RCC 7860 (cell line): ENCODE results near the gene FBXW8.

Source experiments
- DNase-seq: peaks from one replicate; pipeline ENCODE4 v3.0.0-alpha.2; 2015; ENCODE audit warnings: low spot score
- FAIRE-seq: peaks from 2 replicates; lab custom pipeline; 2012; peaks lifted over from hg19 to GRCh38; lab: Jason Lieb, UNC

FBXW8 gene

DNA sequence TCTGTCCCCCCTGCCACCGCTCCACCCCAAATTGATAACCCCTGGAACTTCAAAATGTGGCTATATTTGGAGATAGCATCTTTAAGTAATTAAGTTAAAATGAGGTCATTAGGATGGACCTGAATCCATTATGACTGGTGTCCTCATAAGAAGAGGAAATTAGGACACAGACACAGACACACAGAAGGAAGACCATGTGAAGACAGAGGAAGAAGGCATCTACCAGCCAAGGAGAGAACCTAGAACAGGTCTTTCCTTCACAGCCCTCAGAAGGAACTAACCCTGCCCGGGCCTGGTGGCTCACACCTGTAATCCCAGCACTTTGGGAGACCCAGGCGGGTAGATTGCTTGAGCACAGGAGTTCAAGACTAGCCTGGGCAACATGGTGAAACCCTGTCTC is 25.9 kb upstream of the FBXW8 start:
- DNase-seq (no peak), FAIRE-seq (no peak)

- DNase-seq (no peak), FAIRE-seq (no peak)
Observed at GRCh38 chr12:116885491-116885890, 25.3 kb upstream of the FBXW8 start.

GRCh38 chr12:116887244-116887643 is 23.5 kb upstream of the FBXW8 start:
- FAIRE-seq (no peak), DNase-seq (no peak)

- FAIRE-seq (no peak), DNase-seq (no peak)
Observed at GRCh38 chr12:116887897-116888296, 22.9 kb upstream of the FBXW8 start.

DNA sequence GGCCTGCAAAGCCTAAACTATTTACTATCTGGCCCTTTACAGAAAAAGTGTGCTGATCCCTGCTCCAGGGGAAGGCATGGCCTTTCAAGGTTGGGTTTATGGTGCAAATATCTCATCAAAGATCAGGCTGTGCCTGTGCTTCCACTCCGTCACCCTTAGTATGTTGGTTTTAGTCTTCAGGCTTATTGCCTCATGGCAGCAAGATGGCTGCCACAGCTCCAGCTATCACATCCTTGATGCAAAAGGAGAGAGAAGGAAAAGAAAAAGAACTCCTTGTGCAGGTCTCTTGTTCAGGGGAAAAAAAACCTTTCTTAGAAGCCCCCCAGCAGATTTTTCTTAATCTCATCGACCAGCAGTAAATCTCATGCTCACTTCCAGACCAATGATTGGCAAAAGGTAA is 20.4 kb upstream of the FBXW8 start:
- DNase-seq (no peak), FAIRE-seq (no peak)

GRCh38 chr12:116891019-116891418 is 19.7 kb upstream of the FBXW8 start:
- FAIRE-seq (no peak), DNase-seq (no peak)

GRCh38 chr12:116892349-116893140 is 18.2 kb upstream of the FBXW8 start:
- no peak for DNase-seq
- FAIRE-seq = no peak

GRCh38 chr12:116894913-116895312 is 15.8 kb upstream of the FBXW8 start:
- FAIRE-seq = no peak
- DNase-seq = no peak

DNA sequence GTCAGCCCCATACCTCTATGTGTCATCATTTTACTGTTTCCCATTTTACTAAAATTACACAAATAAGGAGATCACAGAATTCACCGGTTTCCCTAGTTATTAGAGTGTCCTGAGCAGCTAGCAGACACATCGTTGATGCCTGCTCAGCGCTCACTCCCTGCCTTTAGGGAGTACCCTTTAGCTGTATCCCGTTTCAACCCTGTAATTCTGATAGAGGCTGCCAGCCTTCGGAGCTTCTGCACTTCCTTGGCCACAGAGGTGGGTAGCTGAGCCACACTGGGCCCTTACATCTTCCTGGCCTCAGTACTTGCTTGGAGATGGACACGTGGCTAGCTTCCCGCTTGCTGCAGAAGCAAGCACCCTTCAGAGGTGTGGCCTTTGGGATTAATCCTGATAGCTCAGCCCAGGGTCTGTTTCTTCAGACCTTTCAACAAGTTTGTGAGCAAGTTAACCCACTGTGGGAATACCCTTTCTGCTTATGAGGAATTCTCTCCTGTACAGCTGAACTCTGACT is 14.3 kb upstream of the FBXW8 start:
- FAIRE-seq = no peak
- DNase-seq = no peak

GRCh38 chr12:116897476-116897875 is 13.3 kb upstream of the FBXW8 start:
- FAIRE-seq = no peak
- DNase-seq = no peak

GRCh38 chr12:116898669-116899068 is 12.1 kb upstream of the FBXW8 start:
- DNase-seq = no peak
- FAIRE-seq = no peak

DNA sequence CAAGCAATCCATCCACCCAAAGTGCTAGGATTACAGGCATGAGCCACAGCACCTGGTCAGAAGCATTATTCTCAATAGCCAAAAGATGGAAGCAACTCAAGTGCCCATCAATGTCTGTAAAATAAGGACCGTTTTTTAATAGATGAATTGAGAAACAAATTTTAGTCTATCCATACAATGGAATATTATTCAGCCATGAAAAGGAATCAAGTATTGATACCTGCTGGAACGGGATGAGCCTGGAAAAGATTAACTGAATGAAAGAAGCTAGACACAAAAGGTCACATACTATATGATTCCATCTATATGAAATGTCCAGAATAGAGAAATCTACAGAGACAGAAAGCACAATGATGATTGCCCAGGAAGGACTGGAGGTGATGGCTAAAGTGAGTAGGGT is 9.1 kb upstream of the FBXW8 start:
- DNase-seq (no peak), FAIRE-seq (no peak)

- no peak for FAIRE-seq
Observed at GRCh38 chr12:116903818-116904217, 6.9 kb upstream of the FBXW8 start.

GRCh38 chr12:116906285-116906684 is 4.5 kb upstream of the FBXW8 start:
- FAIRE-seq (no peak), DNase-seq (no peak)

More at GRCh38 chr12:116903818-116904217, 6.9 kb upstream of the FBXW8 start:
- DNase-seq = no peak

GRCh38 chr12:116910280-116910644 is 488 bp upstream of the FBXW8 start:
- no peak for FAIRE-seq
- DNase-seq = no peak

GRCh38 chr12:116915326-116915725 is 4.6 kb downstream of the FBXW8 start:
- FAIRE-seq = no peak
- no peak for DNase-seq

DNA sequence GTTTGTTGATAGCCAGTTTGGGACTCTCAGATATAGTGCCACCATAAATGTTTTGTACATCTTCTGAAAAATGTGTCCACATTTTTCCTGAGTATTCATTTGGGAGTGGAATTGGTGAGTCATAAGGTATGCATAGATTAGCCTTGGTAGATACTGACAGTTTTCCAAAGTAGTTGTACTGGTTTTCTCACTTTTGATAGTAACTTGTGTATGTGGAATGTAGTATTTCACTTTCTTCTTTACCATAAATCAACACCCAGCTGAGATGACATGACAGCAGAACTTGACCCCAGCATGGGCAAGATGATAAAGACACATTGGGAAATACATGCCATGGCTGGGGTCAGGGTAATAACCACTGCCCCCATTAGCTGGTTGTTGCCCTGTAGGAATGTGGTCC is 5.4 kb downstream of the FBXW8 start:
- no peak for FAIRE-seq
- peak; percentile 8 for DNase-seq

DNA sequence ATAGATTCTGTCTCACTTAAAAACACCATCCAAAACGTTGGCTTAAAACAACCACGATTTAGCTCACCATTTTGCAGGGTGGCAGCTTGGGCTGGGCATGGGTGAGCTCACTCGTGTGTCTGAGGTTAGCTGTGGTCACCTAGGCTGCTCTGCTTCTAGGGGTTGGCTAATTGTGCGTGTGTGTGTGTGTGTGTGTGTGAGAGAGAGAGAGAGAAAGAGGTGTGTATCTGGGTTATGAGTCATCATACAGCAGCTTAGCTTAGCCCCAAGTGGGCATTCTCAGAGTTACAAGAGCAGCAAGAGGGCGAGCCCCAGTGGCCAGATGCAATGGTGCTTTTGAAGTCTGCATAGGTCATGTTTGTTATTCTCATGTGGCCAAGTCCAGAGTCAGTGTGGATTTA is 6.0 kb downstream of the FBXW8 start:
- peak; percentile 90 for DNase-seq
- FAIRE-seq = peak; percentile 83

- FAIRE-seq = no peak
- DNase-seq = no peak
Observed at GRCh38 chr12:116918464-116918863, 7.7 kb downstream of the FBXW8 start.

DNA sequence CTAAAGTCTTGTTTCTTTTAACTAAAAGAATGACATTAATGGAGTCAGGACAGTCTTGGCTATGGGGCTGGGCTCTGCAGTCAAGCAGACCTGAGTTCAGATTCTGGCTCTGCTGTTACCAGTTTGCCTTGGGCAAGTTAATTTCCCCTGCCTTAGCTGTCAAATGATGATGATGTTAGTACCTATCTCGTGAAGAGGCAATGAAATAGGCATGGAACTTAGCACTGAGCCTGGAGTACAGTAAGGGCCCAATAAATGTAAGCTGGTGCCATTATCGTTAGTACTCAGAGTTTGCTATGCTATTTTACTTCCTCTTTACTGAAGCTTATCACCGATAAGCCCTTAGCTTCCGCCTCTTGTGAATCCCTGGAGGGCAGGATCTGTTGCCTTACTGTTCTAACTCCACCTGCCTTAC is 8.5 kb downstream of the FBXW8 start:
- DNase-seq (no peak), FAIRE-seq (no peak)

DNA sequence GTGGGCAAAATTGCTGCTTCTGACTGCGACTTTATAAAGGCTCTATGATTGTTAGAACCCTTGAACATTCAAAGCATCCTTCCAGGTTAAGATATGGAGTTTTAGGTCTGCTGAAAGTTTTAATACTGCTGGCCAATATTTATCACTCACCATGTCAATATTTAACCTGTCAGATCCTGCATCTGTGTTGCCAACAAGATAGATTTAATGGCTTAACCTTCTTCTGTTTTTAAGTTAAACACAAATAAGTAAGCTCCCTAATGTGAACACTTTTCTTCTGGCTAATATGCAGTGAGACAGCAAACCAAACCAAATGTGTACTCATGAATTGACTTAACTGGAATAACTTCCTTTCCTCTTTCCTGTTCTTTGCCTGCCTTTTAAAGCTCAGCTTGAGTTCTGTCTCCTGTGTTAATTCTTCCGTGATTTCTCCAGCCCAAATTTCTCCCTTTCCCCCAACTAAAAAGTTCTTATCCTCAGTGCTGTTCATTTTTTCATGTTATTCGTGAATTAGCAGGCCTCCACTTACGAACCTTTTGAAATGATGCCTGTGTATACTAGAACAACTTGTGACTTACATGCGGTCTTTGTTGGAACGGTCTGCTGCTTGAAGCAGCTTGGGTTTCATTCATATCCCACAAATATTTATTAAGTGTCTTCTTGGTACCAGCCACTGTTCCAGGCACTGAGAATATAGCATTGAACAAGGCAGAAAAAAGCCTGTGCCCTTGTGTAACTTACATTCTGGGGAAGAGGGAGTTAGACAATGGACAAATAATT is 9.1 kb downstream of the FBXW8 start:
- FAIRE-seq = no peak

DNA sequence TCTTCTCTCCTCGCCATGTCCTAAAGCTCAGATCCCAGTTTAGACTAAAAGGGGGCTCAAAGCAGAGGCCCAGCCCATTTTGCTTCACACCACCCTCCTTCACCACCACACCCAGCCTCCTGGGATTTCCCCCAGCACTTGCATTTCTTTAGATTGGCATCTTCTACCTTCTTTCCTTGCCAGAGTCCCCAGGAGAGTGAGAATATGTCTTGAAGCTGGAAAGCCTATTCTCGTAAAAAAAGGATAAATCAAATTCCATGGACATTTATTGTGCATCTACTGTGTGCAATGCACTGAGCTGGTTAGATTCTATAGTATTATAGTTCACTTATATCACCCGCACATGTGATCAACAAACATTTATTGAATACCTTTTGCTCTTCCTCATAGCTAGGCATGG is 10.2 kb downstream of the FBXW8 start:
- no peak for FAIRE-seq
- DNase-seq = no peak

More for the DNA sequence above, 9.1 kb downstream of the FBXW8 start:
- no peak for DNase-seq
